MG63 (cell line): Measurements from ENCODE around the gene COMMD1. TPM values are rescaled to one million over a fixed set of nuclear protein-coding genes. Genes with fewer than 3 reads are reported as not detected.
"Not testable (repeated sequence)": the region's sequence is repeated elsewhere in the genome, so short reads cannot be mapped to it uniquely, and the experiment has no call there.

Source experiments
- DNase-seq: peaks from one replicate; pipeline ENCODE4 v3.0.0-alpha.2; 2020
- H3K27me3 ChIP-seq: fragments of 250-450 bp; sonication (Bioruptor Pico); 2 replicates; pipeline ENCODE4 v1.5.1; 2020; ENCODE audit warnings: mild to moderate bottlenecking, moderate library complexity
- H3K36me3 ChIP-seq: fragments of 250-450 bp; sonication (Bioruptor Pico); 2 replicates; pipeline ENCODE4 v1.5.1; 2020; ENCODE audit warnings: mild to moderate bottlenecking, moderate library complexity
- H3K4me3 ChIP-seq: fragments of 250-450 bp; sonication (Bioruptor Pico); 2 replicates; pipeline ENCODE4 v1.5.1; 2020; ENCODE audit warnings: mild to moderate bottlenecking, moderate library complexity
- H3K9me3 ChIP-seq: fragments of 250-450 bp; sonication (Bioruptor Pico); 2 replicates; pipeline ENCODE4 v1.5.1; 2020; ENCODE audit warnings: mild to moderate bottlenecking, moderate library complexity
- total RNA-seq: library from RNA; depleted of rRNA; stranded (reverse); fragments of >200 nt; shearing (Covaris generic); gene quantifications from 2 replicates; pipeline ENCODE4 v1.2.3, GENCODE V29; 2014; ENCODE audit warnings: low replicate concordance

The COMMD1 gene
- total RNA-seq, 1 experiment from 2014 or later, result 24.8 TPM

- H3K4me3 ChIP-seq, result no peak overlapping the region
- H3K9me3 ChIP-seq, result no peaks in the 10 kb centered on the region; the same call in 1 of the 2 replicates
- H3K27me3 ChIP-seq, result no peaks in the 10 kb centered on the region
- no peak for DNase-seq
- H3K36me3 ChIP-seq, result no peaks in the 10 kb centered on the region
Measured at GRCh38 chr2:62036761-62037250, 131.3 kb downstream of the COMMD1 start.

- Histone ChIP-seq H3K27me3 (no peaks in the 10 kb centered on the region), H3K36me3 (no peaks in the 10 kb centered on the region), H3K4me3 (no peak overlapping the region), H3K9me3 (no peaks in the 10 kb centered on the region; the same call in 1 of the 2 replicates)
- DNase-seq, result no peak
Measured at GRCh38 chr2:62038975-62039771, 133.7 kb downstream of the COMMD1 start.

GRCh38 chr2:62040926-62041325 lies 135.5 kb downstream of the COMMD1 start:
- no peak overlapping the region for H3K4me3 ChIP-seq
- H3K36me3 ChIP-seq, result no peaks in the 10 kb centered on the region
- no peak for DNase-seq
- peaks cover 7% of the 10 kb centered on the region for H3K9me3 ChIP-seq
- H3K27me3 ChIP-seq, result no peaks in the 10 kb centered on the region

- not testable (repeated sequence) for H3K36me3 ChIP-seq, H3K27me3 ChIP-seq, H3K4me3 ChIP-seq, DNase-seq, H3K9me3 ChIP-seq
Measured at GRCh38 chr2:62041701-62042385, 136.4 kb downstream of the COMMD1 start.

- DNase-seq, result no peak
- no peaks in the 10 kb centered on the region for H3K27me3 ChIP-seq
- no peak overlapping the region for H3K4me3 ChIP-seq
- H3K36me3 ChIP-seq, result no peaks in the 10 kb centered on the region
- H3K9me3 ChIP-seq, result peaks cover 7% of the 10 kb centered on the region
Measured at GRCh38 chr2:62042400-62042799, 136.9 kb downstream of the COMMD1 start.

- DNase-seq, result no peak
- H3K9me3 ChIP-seq, result peaks cover 7% of the 10 kb centered on the region
- no peaks in the 10 kb centered on the region for H3K27me3 ChIP-seq
- no peak overlapping the region for H3K4me3 ChIP-seq
- no peaks in the 10 kb centered on the region for H3K36me3 ChIP-seq
Measured at GRCh38 chr2:62042944-62043343, 137.5 kb downstream of the COMMD1 start.

- no peak for DNase-seq
- H3K36me3 ChIP-seq, result no peaks in the 10 kb centered on the region
- H3K27me3 ChIP-seq, result no peaks in the 10 kb centered on the region
- peaks cover 7% of the 10 kb centered on the region for H3K9me3 ChIP-seq
- H3K4me3 ChIP-seq, result no peak overlapping the region
Measured at GRCh38 chr2:62045017-62045543, 139.6 kb downstream of the COMMD1 start.

GRCh38 chr2:62046141-62046540 lies 140.7 kb downstream of the COMMD1 start:
- DNase-seq, result no peak
- Histone ChIP-seq H3K9me3 (peaks cover 7% of the 10 kb centered on the region), H3K36me3 (no peaks in the 10 kb centered on the region), H3K4me3 (no peak overlapping the region), H3K27me3 (no peaks in the 10 kb centered on the region)

GRCh38 chr2:62050456-62051045 lies 145.1 kb downstream of the COMMD1 start:
- Histone ChIP-seq H3K27me3 (no peaks in the 10 kb centered on the region), H3K36me3 (no peaks in the 10 kb centered on the region), H3K9me3 (no peaks in the 10 kb centered on the region), H3K4me3 (no peak overlapping the region)
- DNase-seq, result no peak

- no peaks in the 10 kb centered on the region for H3K27me3 ChIP-seq
Measured at GRCh38 chr2:62054029-62054791, 148.7 kb downstream of the COMMD1 start.

GRCh38 chr2:62054916-62055450 lies 149.5 kb downstream of the COMMD1 start:
- Histone ChIP-seq H3K4me3 (no peak overlapping the region), H3K9me3 (no peaks in the 10 kb centered on the region), H3K36me3 (no peaks in the 10 kb centered on the region), H3K27me3 (no peaks in the 10 kb centered on the region)
- DNase-seq, result no peak

More at GRCh38 chr2:62054029-62054791, 148.7 kb downstream of the COMMD1 start:
- Histone ChIP-seq H3K9me3 (no peaks in the 10 kb centered on the region), H3K4me3 (no peak overlapping the region), H3K36me3 (no peaks in the 10 kb centered on the region)
- DNase-seq, result no peak

GRCh38 chr2:62055724-62056336 lies 150.4 kb downstream of the COMMD1 start:
- no peak overlapping the region for H3K4me3 ChIP-seq
- no peaks in the 10 kb centered on the region for H3K9me3 ChIP-seq
- no peaks in the 10 kb centered on the region for H3K36me3 ChIP-seq
- H3K27me3 ChIP-seq, result no peaks in the 10 kb centered on the region
- DNase-seq, result no peak

GRCh38 chr2:62056341-62056740 lies 150.9 kb downstream of the COMMD1 start:
- Histone ChIP-seq H3K9me3 (no peaks in the 10 kb centered on the region), H3K4me3 (no peak overlapping the region), H3K27me3 (no peaks in the 10 kb centered on the region), H3K36me3 (no peaks in the 10 kb centered on the region)
- DNase-seq, result no peak

GRCh38 chr2:62065243-62065642 lies 159.8 kb downstream of the COMMD1 start:
- no peaks in the 10 kb centered on the region for H3K9me3 ChIP-seq
- no peaks in the 10 kb centered on the region for H3K36me3 ChIP-seq
- H3K4me3 ChIP-seq, result no peak overlapping the region
- no peak for DNase-seq
- no peaks in the 10 kb centered on the region for H3K27me3 ChIP-seq

GRCh38 chr2:62071126-62071598 lies 165.7 kb downstream of the COMMD1 start:
- Histone ChIP-seq H3K36me3 (no peaks in the 10 kb centered on the region), H3K9me3 (no peaks in the 10 kb centered on the region), H3K4me3 (no peak overlapping the region), H3K27me3 (no peaks in the 10 kb centered on the region)
- DNase-seq, result no peak
